Naive B cell (primary cell): Measurements from ENCODE around the gene ROBO1. TPM values are rescaled to one million over a fixed set of nuclear protein-coding genes. Genes with fewer than 3 reads are reported as not detected.

ENCODE experiments used
- ATAC-seq, 2 donors: fragments of 150-1000 bp; cut with Tn5 transposase; 2 replicates each; pipeline ENCODE4 v1.10.0; 2021; ENCODE audit warnings: low read depth in 2 of 2, mild to moderate bottlenecking in 2 of 2, moderate library complexity in 2 of 2
- DNase-seq: peaks from one replicate; pipeline ENCODE4 v3.0.0; 2022
- H3K27ac Mint-ChIP-seq, 6 donors: one replicate each; pipeline ENCODE4 v1.8.0; 2020 to 2022; ENCODE audit warnings: mild to moderate bottlenecking in 6 of 6, mixed read lengths in 6 of 6, moderate library complexity in 5 of 6, inconsistent platforms in 2 of 6
- H3K27me3 Mint-ChIP-seq, 3 donors: one replicate each; pipeline ENCODE4 v1.8.0; 2021 to 2022; ENCODE audit warnings: mixed read lengths in 3 of 3, mild to moderate bottlenecking in 1 of 3
- H3K36me3 Mint-ChIP-seq, 2 donors: one replicate each; pipeline ENCODE4 v1.8.0; 2020 to 2022; ENCODE audit warnings: mixed read lengths in 2 of 2, inconsistent platforms in 1 of 2, mild to moderate bottlenecking in 1 of 2
- H3K4me1 Mint-ChIP-seq, 3 donors: one replicate each; pipeline ENCODE4 v1.8.0; 2020 to 2022; ENCODE audit warnings: mixed read lengths in 3 of 3, inconsistent platforms in 1 of 3, mild to moderate bottlenecking in 1 of 3, moderate library complexity in 1 of 3
- H3K4me3 Mint-ChIP-seq, 8 donors: one replicate each; pipeline ENCODE4 v1.8.0; 2020 to 2022; ENCODE audit warnings: mild to moderate bottlenecking in 8 of 8, mixed read lengths in 8 of 8, moderate library complexity in 8 of 8, inconsistent platforms in 2 of 8
- H3K9me3 Mint-ChIP-seq, 7 donors: one replicate each; pipeline ENCODE4 v1.8.0; 2020 to 2022; ENCODE audit warnings: mixed read lengths in 7 of 7, mild to moderate bottlenecking in 5 of 7, inconsistent platforms in 2 of 7, moderate library complexity in 1 of 7
- polyA plus RNA-seq, 6 donors: library from polyadenylated mRNA; unstranded; fragments of 300-500 nt; fragmentation: Illumina TruSeq; gene quantifications; one replicate each; pipeline ENCODE4 v1.2.3, GENCODE V29; 2021; ENCODE audit warnings: low read depth in 6 of 6

The ROBO1 gene
- polyA plus RNA-seq, 6 donors from 2014 or later = 0.39 to 0.44 TPM; not detected in 4

GRCh38 chr3:79653266-79653830 lies 114.5 kb downstream of the ROBO1 start:
- Mint-ChIP-seq H3K9me3 (peaks cover 0 to 5% (median 0%) of the 10 kb centered on the region in 7 donors), H3K27ac (no peak overlapping the region), H3K4me1 (no peaks in the 10 kb centered on the region), H3K36me3 (no peaks in the 10 kb centered on the region), H3K27me3 (no peaks in the 10 kb centered on the region), H3K4me3 (no peak overlapping the region)
- DNase-seq (no peak), ATAC-seq (no peak)

GRCh38 chr3:79651536-79652065 lies 116.2 kb downstream of the ROBO1 start:
- Mint-ChIP-seq H3K4me1 (no peaks in the 10 kb centered on the region), H3K9me3 (peaks cover 0 to 2% (median 0%) of the 10 kb centered on the region in 7 donors), H3K27ac (no peak overlapping the region), H3K4me3 (no peak overlapping the region), H3K27me3 (no peaks in the 10 kb centered on the region), H3K36me3 (no peaks in the 10 kb centered on the region)
- DNase-seq (no peak), ATAC-seq (no peak)

- peaks cover 0 to 15% (median 4%) of the 10 kb centered on the region in 7 donors for H3K9me3 Mint-ChIP-seq
- H3K27me3 Mint-ChIP-seq = no peaks in the 10 kb centered on the region
- no peak overlapping the region for H3K27ac Mint-ChIP-seq
- no peak for DNase-seq
- ATAC-seq = no peak
- no peak overlapping the region for H3K4me3 Mint-ChIP-seq
- H3K36me3 Mint-ChIP-seq = no peaks in the 10 kb centered on the region
- H3K4me1 Mint-ChIP-seq = no peaks in the 10 kb centered on the region
These were observed 127.9 kb downstream of the ROBO1 start for GRCh38 chr3:79639855-79640254.

- H3K27ac Mint-ChIP-seq = no peak overlapping the region
- no peaks in the 10 kb centered on the region for H3K4me1 Mint-ChIP-seq
- H3K36me3 Mint-ChIP-seq = no peaks in the 10 kb centered on the region
- H3K9me3 Mint-ChIP-seq = peaks cover 0 to 15% (median 3%) of the 10 kb centered on the region in 7 donors
- DNase-seq = no peak
- no peak overlapping the region for H3K4me3 Mint-ChIP-seq
- H3K27me3 Mint-ChIP-seq = no peaks in the 10 kb centered on the region
- no peak for ATAC-seq
These were observed 131.4 kb downstream of the ROBO1 start for GRCh38 chr3:79636372-79636771.

GRCh38 chr3:79632842-79633241 lies 135.0 kb downstream of the ROBO1 start:
- Mint-ChIP-seq H3K4me1 (no peaks in the 10 kb centered on the region), H3K4me3 (no peak overlapping the region), H3K27me3 (no peaks in the 10 kb centered on the region), H3K36me3 (no peaks in the 10 kb centered on the region), H3K9me3 (peaks cover 0 to 11% (median 7%) of the 10 kb centered on the region in 7 donors), H3K27ac (no peak overlapping the region)
- ATAC-seq (no peak), DNase-seq (no peak)

- ATAC-seq = no peak
- Mint-ChIP-seq H3K27ac (no peak overlapping the region), H3K4me3 (no peak overlapping the region), H3K4me1 (no peaks in the 10 kb centered on the region), H3K36me3 (peaks cover 0 to 17% of the 10 kb centered on the region in 2 donors), H3K27me3 (no peaks in the 10 kb centered on the region), H3K9me3 (peaks cover 17 to 42% (median 33%) of the 10 kb centered on the region in 7 donors)
- DNase-seq = no peak
These were observed 148.9 kb downstream of the ROBO1 start for GRCh38 chr3:79618883-79619282.

GRCh38 chr3:79606414-79606813 lies 161.4 kb downstream of the ROBO1 start:
- H3K27me3 Mint-ChIP-seq = no peaks in the 10 kb centered on the region
- ATAC-seq = no peak
- no peaks in the 10 kb centered on the region for H3K4me1 Mint-ChIP-seq
- H3K4me3 Mint-ChIP-seq = no peak overlapping the region
- H3K27ac Mint-ChIP-seq = no peak overlapping the region
- peaks cover 0 to 8% (median 3%) of the 10 kb centered on the region in 7 donors for H3K9me3 Mint-ChIP-seq
- no peaks in the 10 kb centered on the region for H3K36me3 Mint-ChIP-seq
- no peak for DNase-seq

GRCh38 chr3:79604681-79605080 lies 163.1 kb downstream of the ROBO1 start:
- ATAC-seq = no peak
- H3K4me1 Mint-ChIP-seq = no peaks in the 10 kb centered on the region
- H3K27ac Mint-ChIP-seq = no peak overlapping the region
- peaks cover 0 to 11% (median 4%) of the 10 kb centered on the region in 7 donors for H3K9me3 Mint-ChIP-seq
- H3K4me3 Mint-ChIP-seq = no peak overlapping the region
- DNase-seq = no peak
- no peaks in the 10 kb centered on the region for H3K36me3 Mint-ChIP-seq
- no peaks in the 10 kb centered on the region for H3K27me3 Mint-ChIP-seq

GRCh38 chr3:79602385-79602784 lies 165.4 kb downstream of the ROBO1 start:
- Mint-ChIP-seq H3K9me3 (peaks cover 0 to 7% (median 4%) of the 10 kb centered on the region in 7 donors), H3K36me3 (no peaks in the 10 kb centered on the region), H3K4me3 (no peak overlapping the region), H3K27ac (no peak overlapping the region), H3K27me3 (no peaks in the 10 kb centered on the region), H3K4me1 (no peaks in the 10 kb centered on the region)
- DNase-seq = no peak
- no peak for ATAC-seq

GRCh38 chr3:79598594-79598993 lies 169.2 kb downstream of the ROBO1 start:
- no peak overlapping the region for H3K27ac Mint-ChIP-seq

GRCh38 chr3:79597709-79598108 lies 170.1 kb downstream of the ROBO1 start:
- no peak for ATAC-seq
- no peaks in the 10 kb centered on the region for H3K4me1 Mint-ChIP-seq
- H3K27me3 Mint-ChIP-seq = no peaks in the 10 kb centered on the region
- H3K36me3 Mint-ChIP-seq = no peaks in the 10 kb centered on the region
- no peak overlapping the region for H3K27ac Mint-ChIP-seq
- DNase-seq = no peak
- H3K9me3 Mint-ChIP-seq = peaks cover 0 to 10% (median 3%) of the 10 kb centered on the region in 7 donors
- no peak overlapping the region for H3K4me3 Mint-ChIP-seq

More at GRCh38 chr3:79598594-79598993, 169.2 kb downstream of the ROBO1 start:
- DNase-seq (no peak), ATAC-seq (no peak)
- no peak overlapping the region for H3K4me3 Mint-ChIP-seq
- H3K4me1 Mint-ChIP-seq = no peaks in the 10 kb centered on the region
- H3K9me3 Mint-ChIP-seq = peaks cover 0 to 10% (median 4%) of the 10 kb centered on the region in 7 donors
- no peaks in the 10 kb centered on the region for H3K36me3 Mint-ChIP-seq
- H3K27me3 Mint-ChIP-seq = no peaks in the 10 kb centered on the region

GRCh38 chr3:79587150-79587549 lies 180.6 kb downstream of the ROBO1 start:
- no peak for ATAC-seq
- no peaks in the 10 kb centered on the region for H3K4me1 Mint-ChIP-seq
- H3K27me3 Mint-ChIP-seq = no peaks in the 10 kb centered on the region
- H3K9me3 Mint-ChIP-seq = peaks cover 0 to 3% (median 0%) of the 10 kb centered on the region in 7 donors
- H3K4me3 Mint-ChIP-seq = no peak overlapping the region
- no peak for DNase-seq
- H3K27ac Mint-ChIP-seq = no peak overlapping the region
- no peaks in the 10 kb centered on the region for H3K36me3 Mint-ChIP-seq

GRCh38 chr3:79586232-79586631 lies 181.6 kb downstream of the ROBO1 start:
- Mint-ChIP-seq H3K4me1 (no peaks in the 10 kb centered on the region), H3K27ac (no peak overlapping the region), H3K36me3 (no peaks in the 10 kb centered on the region), H3K27me3 (no peaks in the 10 kb centered on the region), H3K9me3 (peaks cover 0 to 3% (median 0%) of the 10 kb centered on the region in 7 donors), H3K4me3 (no peak overlapping the region)
- no peak for DNase-seq
- no peak for ATAC-seq

GRCh38 chr3:79572930-79573329 lies 194.9 kb downstream of the ROBO1 start:
- H3K4me3 Mint-ChIP-seq = no peak overlapping the region
- no peaks in the 10 kb centered on the region for H3K27me3 Mint-ChIP-seq
- ATAC-seq (no peak), DNase-seq (no peak)
- H3K9me3 Mint-ChIP-seq = peaks cover 0 to 4% (median 0%) of the 10 kb centered on the region in 7 donors
- H3K27ac Mint-ChIP-seq = no peak overlapping the region
- no peaks in the 10 kb centered on the region for H3K4me1 Mint-ChIP-seq
- H3K36me3 Mint-ChIP-seq = no peaks in the 10 kb centered on the region
